ENCODE data around the gene BRWD1.

- TF ChIP-seq JUND (CRISPR knock-in tag; IDR thresholded peaks at IDR 0.05) (no peak), POLR2AphosphoS5 (IDR thresholded peaks at IDR 0.05; ENCODE audit: low read depth, low read length) (no peak), FOXP4 (CRISPR knock-in tag; IDR thresholded peaks at IDR 0.05) (no peak), MTA3 (CRISPR knock-in tag; IDR thresholded peaks at IDR 0.05) (no peak), CTCF (CRISPR knock-in tag; IDR thresholded peaks at IDR 0.05) (no peak), XBP1 (CRISPR knock-in tag; IDR thresholded peaks at IDR 0.05) (no peak), MYC (CRISPR knock-in tag; IDR thresholded peaks at IDR 0.05; ENCODE audit: borderline replicate concordance) (no peak), NRL (CRISPR knock-in tag; IDR thresholded peaks at IDR 0.05; ENCODE audit: borderline replicate concordance) (no peak), ESRRA (CRISPR knock-in tag; IDR thresholded peaks at IDR 0.05; ENCODE audit: low read depth) (no peak), ELF3 (CRISPR knock-in tag; IDR thresholded peaks at IDR 0.05) (no peak), ZNF614 (CRISPR knock-in tag; IDR thresholded peaks at IDR 0.05; ENCODE audit: borderline replicate concordance) (no peak)
- TF ChIP-seq, protein P1, sequence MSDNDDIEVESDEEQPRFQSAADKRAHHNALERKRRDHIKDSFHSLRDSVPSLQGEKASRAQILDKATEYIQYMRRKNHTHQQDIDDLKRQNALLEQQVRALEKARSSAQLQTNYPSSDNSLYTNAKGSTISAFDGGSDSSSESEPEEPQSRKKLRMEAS (IDR thresholded peaks at IDR 0.05): no peak
Measured at GRCh38 chr21:39161064-39161463, 152.4 kb downstream of the BRWD1 start.
